HCT116 (cell line): Measurements from ENCODE around the gene GGNBP2.

Experiments used
- EZH2 ChIP-seq: fragments of 200-600 bp; sonication (generic); IDR thresholded peaks from 2 replicates; pipeline ENCODE4 v1.6.1; 2017; ENCODE audit warnings: antibody characterized with exemption, mixed run types
- EZH2phosphoT487 ChIP-seq: fragments of 200-600 bp; IDR thresholded peaks from 2 replicates; pipeline ENCODE4 v1.6.1; 2018; ENCODE audit warnings: antibody characterized with exemption, borderline replicate concordance
- FOSL1 ChIP-seq: IDR thresholded peaks from 2 replicates; pipeline ENCODE4 v1.6.1; 2012; ENCODE audit warnings: low read depth
- JUND ChIP-seq: IDR thresholded peaks from 2 replicates; pipeline ENCODE4 v1.6.1; 2012
- POLR2A ChIP-seq: IDR thresholded peaks from 2 replicates; pipeline ENCODE4 v1.7.0; 2011; ENCODE audit warnings: borderline replicate concordance; ENCODE audit not compliant: insufficient read depth, insufficient read length; ENCODE audit errors: extremely low read depth
- POLR2AphosphoS5 ChIP-seq: IDR thresholded peaks from 2 replicates; pipeline ENCODE4 v1.6.1; 2011; ENCODE audit warnings: mild to moderate bottlenecking, low read depth, low read length, moderate library complexity
- ZNF274 ChIP-seq: fragments of 200-500 bp; sonication (Bioruptor generic); IDR thresholded peaks from 2 replicates; pipeline ENCODE4 v1.6.1; 2014; ENCODE audit warnings: mild to moderate bottlenecking, low read depth, low read length, inconsistent platforms
- TF ChIP-seq, protein P1 (sequence below), 3 experiments: fragments of 200-600 bp in 1 of 3; sonication (generic) in 1 of 3; IDR thresholded peaks in 2 of 3; conservative IDR thresholded peaks in 1 of 3; 2 replicates each; pipeline ENCODE4 v1.5.1; 2012 to 2017; ENCODE audit warnings: low read depth in 2 of 3, low read length in 2 of 3, antibody characterized with exemption in 1 of 3, borderline replicate concordance in 1 of 3, control low read depth in 1 of 3, mild to moderate bottlenecking in 1 of 3, mixed read lengths in 1 of 3, mixed run types in 1 of 3, moderate library complexity in 1 of 3; ENCODE audit not compliant: insufficient read depth in 1 of 3
- TF ChIP-seq, protein P2 (sequence below): IDR thresholded peaks from 2 replicates; pipeline ENCODE4 v1.6.1; 2012; ENCODE audit warnings: low read depth

DNA sequence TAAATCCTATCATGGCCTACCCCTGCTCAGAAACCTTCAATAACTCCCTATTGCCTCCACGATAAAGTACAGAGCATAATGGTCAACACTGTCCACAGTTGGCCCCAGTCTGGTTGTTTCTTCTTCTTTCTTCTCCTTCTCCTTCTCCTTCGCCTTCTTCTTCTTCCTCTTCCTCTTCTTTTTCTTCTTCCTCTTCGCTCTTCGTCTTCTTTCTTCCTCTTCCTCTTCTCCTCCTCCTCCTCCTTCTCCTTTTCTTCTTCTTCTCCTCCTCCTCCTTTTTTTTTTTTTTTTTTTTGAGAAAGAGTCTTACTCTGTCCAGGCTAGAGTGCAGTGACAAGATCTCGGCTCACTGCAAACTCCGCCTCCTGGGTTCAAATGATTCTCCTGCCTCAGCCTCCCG, 80.5 kb downstream of the GGNBP2 start:
- no peak for TF ChIP-seq EZH2
- TF ChIP-seq, protein P1, sequence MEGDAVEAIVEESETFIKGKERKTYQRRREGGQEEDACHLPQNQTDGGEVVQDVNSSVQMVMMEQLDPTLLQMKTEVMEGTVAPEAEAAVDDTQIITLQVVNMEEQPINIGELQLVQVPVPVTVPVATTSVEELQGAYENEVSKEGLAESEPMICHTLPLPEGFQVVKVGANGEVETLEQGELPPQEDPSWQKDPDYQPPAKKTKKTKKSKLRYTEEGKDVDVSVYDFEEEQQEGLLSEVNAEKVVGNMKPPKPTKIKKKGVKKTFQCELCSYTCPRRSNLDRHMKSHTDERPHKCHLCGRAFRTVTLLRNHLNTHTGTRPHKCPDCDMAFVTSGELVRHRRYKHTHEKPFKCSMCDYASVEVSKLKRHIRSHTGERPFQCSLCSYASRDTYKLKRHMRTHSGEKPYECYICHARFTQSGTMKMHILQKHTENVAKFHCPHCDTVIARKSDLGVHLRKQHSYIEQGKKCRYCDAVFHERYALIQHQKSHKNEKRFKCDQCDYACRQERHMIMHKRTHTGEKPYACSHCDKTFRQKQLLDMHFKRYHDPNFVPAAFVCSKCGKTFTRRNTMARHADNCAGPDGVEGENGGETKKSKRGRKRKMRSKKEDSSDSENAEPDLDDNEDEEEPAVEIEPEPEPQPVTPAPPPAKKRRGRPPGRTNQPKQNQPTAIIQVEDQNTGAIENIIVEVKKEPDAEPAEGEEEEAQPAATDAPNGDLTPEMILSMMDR (IDR thresholded peaks at IDR 0.05 in 2 of 3, conservative IDR thresholded peaks at IDR 0.05 in 1 of 3; ENCODE audit: borderline replicate concordance in 1 of 3, insufficient read depth in 1 of 3, low read depth in 2 of 3, low read length in 2 of 3), result no peak
- no peak for TF ChIP-seq POLR2AphosphoS5
- TF ChIP-seq POLR2A, result no peak
- TF ChIP-seq, protein P2, sequence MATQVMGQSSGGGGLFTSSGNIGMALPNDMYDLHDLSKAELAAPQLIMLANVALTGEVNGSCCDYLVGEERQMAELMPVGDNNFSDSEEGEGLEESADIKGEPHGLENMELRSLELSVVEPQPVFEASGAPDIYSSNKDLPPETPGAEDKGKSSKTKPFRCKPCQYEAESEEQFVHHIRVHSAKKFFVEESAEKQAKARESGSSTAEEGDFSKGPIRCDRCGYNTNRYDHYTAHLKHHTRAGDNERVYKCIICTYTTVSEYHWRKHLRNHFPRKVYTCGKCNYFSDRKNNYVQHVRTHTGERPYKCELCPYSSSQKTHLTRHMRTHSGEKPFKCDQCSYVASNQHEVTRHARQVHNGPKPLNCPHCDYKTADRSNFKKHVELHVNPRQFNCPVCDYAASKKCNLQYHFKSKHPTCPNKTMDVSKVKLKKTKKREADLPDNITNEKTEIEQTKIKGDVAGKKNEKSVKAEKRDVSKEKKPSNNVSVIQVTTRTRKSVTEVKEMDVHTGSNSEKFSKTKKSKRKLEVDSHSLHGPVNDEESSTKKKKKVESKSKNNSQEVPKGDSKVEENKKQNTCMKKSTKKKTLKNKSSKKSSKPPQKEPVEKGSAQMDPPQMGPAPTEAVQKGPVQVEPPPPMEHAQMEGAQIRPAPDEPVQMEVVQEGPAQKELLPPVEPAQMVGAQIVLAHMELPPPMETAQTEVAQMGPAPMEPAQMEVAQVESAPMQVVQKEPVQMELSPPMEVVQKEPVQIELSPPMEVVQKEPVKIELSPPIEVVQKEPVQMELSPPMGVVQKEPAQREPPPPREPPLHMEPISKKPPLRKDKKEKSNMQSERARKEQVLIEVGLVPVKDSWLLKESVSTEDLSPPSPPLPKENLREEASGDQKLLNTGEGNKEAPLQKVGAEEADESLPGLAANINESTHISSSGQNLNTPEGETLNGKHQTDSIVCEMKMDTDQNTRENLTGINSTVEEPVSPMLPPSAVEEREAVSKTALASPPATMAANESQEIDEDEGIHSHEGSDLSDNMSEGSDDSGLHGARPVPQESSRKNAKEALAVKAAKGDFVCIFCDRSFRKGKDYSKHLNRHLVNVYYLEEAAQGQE, result no peak
- no peak for TF ChIP-seq JUND
- no peak for TF ChIP-seq FOSL1
- no peak for TF ChIP-seq ZNF274
- no peak for TF ChIP-seq EZH2phosphoT487
